HepG2 (cell line): ENCODE measurements around the gene TMBIM1. TPM values are rescaled to one million over a fixed set of nuclear protein-coding genes. Genes with fewer than 3 reads are reported as not detected.

Experiments used
- ATAC-seq: fragments of 200-7000 bp; cut with Tn5 transposase; 3 replicates; pipeline ENCODE4 v1.9.1; 2020; ENCODE audit warnings: mild to moderate bottlenecking, moderate library complexity
- BruUV-seq: library from RNA; stranded (reverse); fragments of 400-500 nt; replicated peaks from 2 replicates; lab custom pipeline; 2021; lab: Mats Ljungman, UMichigan
- CTCF ChIA-PET: fragments of 300-600 bp; formaldehyde crosslinking; extraction: SDS; loops from one replicate; lab custom pipeline; 2021; ENCODE audit warnings: low total read pairs, inconsistent platforms, low intra/inter-chr PET ratio; lab: Yijun Ruan, JAX
- POLR2A ChIA-PET: fragments of 350-600 bp; sonication (Branson Sonifier 250); formaldehyde crosslinking; loops from one replicate; lab custom pipeline; 2020; ENCODE audit warnings: antibody characterized with exemption, inconsistent platforms; lab: Yijun Ruan, JAX
- DNase-seq: peaks from one replicate; pipeline ENCODE4 v3.0.0-alpha.2; 2015; ENCODE audit warnings: low spot score
- FAIRE-seq: peaks from 3 replicates; lab custom pipeline; 2011; peaks lifted over from hg19 to GRCh38; lab: Jason Lieb, UNC
- H2AFZ ChIP-seq: one replicate; pipeline ENCODE4 v1.6.1; 2011; ENCODE audit warnings: low read length, inconsistent platforms
- H3K27ac ChIP-seq: fragments of 300-600 bp; 3 replicates; pipeline ENCODE4 v1.8.0; 2011; ENCODE audit warnings: mixed run types, mild to moderate bottlenecking, mixed read lengths, low read length, inconsistent platforms; ENCODE audit not compliant: insufficient read depth; ENCODE audit errors: extremely low read length
- H3K27me3 ChIP-seq, 2 experiments: fragments of 200-600 bp in 1 of 2; 2 replicates in 1 of 2; 3 replicates in 1 of 2; pipeline versions ENCODE4 v1.6.0 to v1.8.0; 2011; ENCODE audit warnings: low read length in 2 of 2, mild to moderate bottlenecking in 2 of 2, moderate library complexity in 2 of 2, inconsistent platforms in 1 of 2; ENCODE audit not compliant: insufficient read depth in 2 of 2, control insufficient read depth in 1 of 2
- H3K36me3 ChIP-seq, 2 experiments: fragments of 200-600 bp in 1 of 2; replicated peaks in 1 of 2; 2 replicates in 1 of 2; 3 replicates in 1 of 2; pipeline versions ENCODE4 v1.5.1 to v1.8.0; 2011; ENCODE audit warnings: low read length in 2 of 2, inconsistent platforms in 1 of 2; ENCODE audit not compliant: insufficient read depth in 2 of 2, control insufficient read depth in 1 of 2
- H3K4me1 ChIP-seq: 2 replicates; pipeline ENCODE4 v1.5.1; 2012; ENCODE audit warnings: low read length, inconsistent platforms; ENCODE audit not compliant: insufficient read depth
- H3K4me2 ChIP-seq: 2 replicates; pipeline ENCODE4 v1.6.0; 2011; ENCODE audit warnings: low read depth, low read length, inconsistent platforms
- H3K4me3 ChIP-seq, 3 experiments: fragments of 200-600 bp in 1 of 3; sonication (generic), shearing (Covaris generic) in 1 of 3; replicated peaks in 1 of 3; 2 replicates each; pipeline ENCODE4 v1.5.1; 2011 to 2016; ENCODE audit warnings: low read length in 3 of 3, inconsistent platforms in 2 of 3, low read depth in 2 of 3, mild to moderate bottlenecking in 2 of 3, control low read depth in 1 of 3, mixed read lengths in 1 of 3; ENCODE audit not compliant: insufficient read depth in 1 of 3
- H3K79me2 ChIP-seq: one replicate; pipeline ENCODE4 v1.6.1; 2011; ENCODE audit warnings: low read length, inconsistent platforms; ENCODE audit not compliant: insufficient read depth
- H3K9ac ChIP-seq: 2 replicates; pipeline ENCODE4 v1.6.0; 2011; ENCODE audit warnings: mild to moderate bottlenecking, low read depth, low read length, inconsistent platforms; ENCODE audit not compliant: insufficient read depth
- H3K9me3 ChIP-seq: 2 replicates; pipeline ENCODE4 v1.5.1; 2012; ENCODE audit warnings: mild to moderate bottlenecking, low read length
- H4K20me1 ChIP-seq: 2 replicates; pipeline ENCODE4 v1.6.0; 2011; ENCODE audit warnings: inconsistent platforms, mild to moderate bottlenecking, low read length, moderate library complexity; ENCODE audit not compliant: insufficient read depth
- LCORL ChIP-seq, 2 experiments: fragments of 450-650 bp in 1 of 2; sonication (generic) in 1 of 2; formaldehyde crosslinking in 1 of 2; IDR thresholded peaks; 2 replicates each; pipeline versions ENCODE4 v1.5.0 to v1.6.1; 2017 to 2020; ENCODE audit warnings: antibody characterized with exemption in 1 of 2, missing genetic modification reagents in 1 of 2
- MTF2 ChIP-seq: sonication (generic); formaldehyde crosslinking; IDR thresholded peaks from 2 replicates; pipeline ENCODE4 v1.5.0; 2020; ENCODE audit warnings: missing genetic modification reagents, borderline replicate concordance
- RFXAP ChIP-seq: sonication (generic); formaldehyde crosslinking; IDR thresholded peaks from 2 replicates; pipeline ENCODE4 v1.4.0; 2020; ENCODE audit warnings: missing genetic modification reagents, borderline replicate concordance
- SP140L ChIP-seq: sonication (generic); formaldehyde crosslinking; IDR thresholded peaks from 2 replicates; pipeline ENCODE4 v1.4.0; 2020; ENCODE audit warnings: missing genetic modification reagents, borderline replicate concordance
- ZC3H13 ChIP-seq: sonication (generic); formaldehyde crosslinking; IDR thresholded peaks from 2 replicates; pipeline ENCODE4 v1.8.1; 2023; ENCODE audit warnings: mild to moderate bottlenecking, missing genetic modification reagents, moderate library complexity
- ZEB1 ChIP-seq: IDR thresholded peaks from 2 replicates; pipeline ENCODE4 v1.6.1; 2012; ENCODE audit warnings: mild to moderate bottlenecking, low read depth, inconsistent platforms; ENCODE audit not compliant: insufficient replicate concordance
- ZNF264 ChIP-seq: sonication (generic); formaldehyde crosslinking; IDR thresholded peaks from 2 replicates; pipeline ENCODE4 v1.4.0; 2020; ENCODE audit warnings: missing genetic modification reagents
- ZNF788 ChIP-seq: sonication (generic); formaldehyde crosslinking; IDR thresholded peaks from 2 replicates; pipeline ENCODE4 v1.5.0; 2020; ENCODE audit warnings: mild to moderate bottlenecking, missing genetic modification reagents, borderline replicate concordance
- WGBS: methylation state at CpG from one replicate; pipeline ENCODE4 v1.1.6; 2017; ENCODE audit warnings: low lambda C conversion rate; 5-methylcytosine and 5-hydroxymethylcytosine counted together
- in situ Hi-C: cut with HindIII; loops from 2 replicates; pipeline ENCODE4 v1.10.0; 2017; ENCODE audit warnings: low pct_unique_long_range_greater_than_20kb; ENCODE audit not compliant: extremely low pct_ligation_motif_present
- intact Hi-C: fragments of 100-400 bp; cut with micrococcal nuclease; formaldehyde crosslinking; loops from one replicate; pipeline ENCODE4 v1.10.0; 2022; ENCODE audit not compliant: unreplicated experiment
- polyA plus RNA-seq, 8 experiments: library from polyadenylated mRNA; depleted of rRNA in 3 of 8; stranded (reverse) in 7 of 8; unstranded in 1 of 8; fragments of >200 nt; fragmentation: Illumina TruSeq in 4 of 8; extraction: Trizol in 4 of 8; gene quantifications; 2 replicates each; pipeline versions ENCODE4 v1.2.1 to v1.2.3, GENCODE V29; 2011 to 2016; ENCODE audit warnings: low read depth in 4 of 8, missing spikeins in 1 of 8, mixed read lengths in 1 of 8; ENCODE audit not compliant: insufficient read depth in 1 of 8
- total RNA-seq, 5 experiments: library from RNA; depleted of rRNA; stranded (reverse); fragments of >200 nt; fragmentation: Illumina TruSeq; extraction: Trizol; gene quantifications; 2 replicates each; pipeline ENCODE4 v1.2.3, GENCODE V29; 2016; ENCODE audit warnings: low read depth in 1 of 5

The TMBIM1 gene
- total and polyA plus RNA-seq, 2 of the 13 experiments (the other 11 are each of a cell fraction or from before 2014, with no cell fraction given) = 127 to 139 TPM

- Histone ChIP-seq H3K9ac (no peak overlapping the region), H4K20me1 (no peaks in the 10 kb centered on the region), H3K9me3 (no peaks in the 10 kb centered on the region), H3K79me2 (no peaks in the 10 kb centered on the region), H3K27ac (no peak overlapping the region), H3K36me3 (no peaks in the 10 kb centered on the region), H3K4me1 (peaks cover 48% of the 10 kb centered on the region), H3K4me3 (no peak overlapping the region), H3K4me2 (no peak overlapping the region), H2AFZ (no peak overlapping the region), H3K27me3 (no peaks in the 10 kb centered on the region; a peak in 1 of 5 replicates)
- POLR2A ChIA-PET = interaction anchor here (0.6 kb wide), 1 partner anchor 1068 kb away, joined by 4 read pairs; no protein-coding TSS in a partner anchor
- DNase-seq (no peak), ATAC-seq (no peak), FAIRE-seq (no peak)
- in situ Hi-C loops (no loop called here), intact Hi-C loops (no loop called here)
- WGBS = 79% methylated on average over 3 of the region's 3 CpGs
- CTCF ChIA-PET = no interaction called here
- TF ChIP-seq ZNF788 (CRISPR knock-in tag) (no peak), ZC3H13 (CRISPR knock-in tag) (no peak), ZEB1 (no peak), ZNF264 (CRISPR knock-in tag) (no peak), SP140L (CRISPR knock-in tag) (no peak), RFXAP (CRISPR knock-in tag) (no peak)
- no TSS peak for BruUV-seq
Measured at GRCh38 chr2:218320704-218321336, 28.5 kb upstream of the TMBIM1 start.

- Histone ChIP-seq H3K9me3 (no peaks in the 10 kb centered on the region), H4K20me1 (no peaks in the 10 kb centered on the region), H3K9ac (no peak overlapping the region), H3K4me2 (no peak overlapping the region), H3K4me3 (no peak overlapping the region), H3K27me3 (no peaks in the 10 kb centered on the region; a peak in 1 of 5 replicates), H3K4me1 (peaks cover 48% of the 10 kb centered on the region), H3K79me2 (no peaks in the 10 kb centered on the region), H3K36me3 (no peaks in the 10 kb centered on the region), H3K27ac (no peak overlapping the region), H2AFZ (no peak overlapping the region)
- TF ChIP-seq LCORL (IDR thresholded peaks at IDR 0.05) = peak; percentile 95
- no peak for TF ChIP-seq LCORL (CRISPR knock-in tag; IDR thresholded peaks at IDR 0.05)
- no peak for TF ChIP-seq MTF2 (CRISPR knock-in tag)
- ATAC-seq (no peak), FAIRE-seq (no peak), DNase-seq (no peak)
- ChIA-PET POLR2A (no interaction called here), CTCF (no interaction called here)
- no TSS peak for BruUV-seq
- in situ Hi-C loops = no loop called here
- intact Hi-C loops = no loop called here
- WGBS = 58% methylated on average over 6 of the region's 6 CpGs
Measured at GRCh38 chr2:218319813-218320365, 27.6 kb upstream of the TMBIM1 start.
